ENCODE results near the gene HNRNPK.

DNA sequence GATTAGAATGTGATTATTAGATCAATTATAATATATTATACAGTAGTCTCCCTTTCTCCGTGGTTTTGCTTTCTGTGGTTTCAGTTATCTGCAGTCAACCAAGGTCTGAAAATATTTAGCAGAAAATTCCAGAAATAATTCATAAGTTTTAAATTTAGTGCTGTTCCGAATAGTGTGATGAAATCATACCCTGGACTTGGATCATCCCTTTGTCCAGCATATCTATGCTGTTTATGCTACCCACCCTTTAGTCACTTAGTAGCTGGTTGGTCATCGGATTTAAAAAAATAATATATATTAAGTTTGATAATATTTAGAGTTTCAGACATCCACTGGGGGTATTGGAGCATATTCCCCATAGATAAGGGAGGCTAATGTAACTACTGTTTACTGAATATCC is 20.2 kb upstream of the HNRNPK start:
- TF ChIP-seq, protein P1, sequence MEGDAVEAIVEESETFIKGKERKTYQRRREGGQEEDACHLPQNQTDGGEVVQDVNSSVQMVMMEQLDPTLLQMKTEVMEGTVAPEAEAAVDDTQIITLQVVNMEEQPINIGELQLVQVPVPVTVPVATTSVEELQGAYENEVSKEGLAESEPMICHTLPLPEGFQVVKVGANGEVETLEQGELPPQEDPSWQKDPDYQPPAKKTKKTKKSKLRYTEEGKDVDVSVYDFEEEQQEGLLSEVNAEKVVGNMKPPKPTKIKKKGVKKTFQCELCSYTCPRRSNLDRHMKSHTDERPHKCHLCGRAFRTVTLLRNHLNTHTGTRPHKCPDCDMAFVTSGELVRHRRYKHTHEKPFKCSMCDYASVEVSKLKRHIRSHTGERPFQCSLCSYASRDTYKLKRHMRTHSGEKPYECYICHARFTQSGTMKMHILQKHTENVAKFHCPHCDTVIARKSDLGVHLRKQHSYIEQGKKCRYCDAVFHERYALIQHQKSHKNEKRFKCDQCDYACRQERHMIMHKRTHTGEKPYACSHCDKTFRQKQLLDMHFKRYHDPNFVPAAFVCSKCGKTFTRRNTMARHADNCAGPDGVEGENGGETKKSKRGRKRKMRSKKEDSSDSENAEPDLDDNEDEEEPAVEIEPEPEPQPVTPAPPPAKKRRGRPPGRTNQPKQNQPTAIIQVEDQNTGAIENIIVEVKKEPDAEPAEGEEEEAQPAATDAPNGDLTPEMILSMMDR (IDR thresholded peaks at IDR 0.05), result no peak
- TF ChIP-seq POLR2A (IDR thresholded peaks at IDR 0.05), result no peak
